KOPT-K1 (cell line): ENCODE measurements around the gene DIAPH2.

Experiments used
- H3K27ac ChIP-seq: fragments of 200-600 bp; sonication (generic); 2 replicates; pipeline ENCODE4 v1.5.1; 2016; ENCODE audit warnings: antibody characterized with exemption, mild to moderate bottlenecking, low read depth, low read length; ENCODE audit not compliant: poor library complexity, severe bottlenecking
- H3K36me3 ChIP-seq: fragments of 200-600 bp; sonication (generic); 2 replicates; pipeline ENCODE4 v1.5.1; 2017; ENCODE audit warnings: antibody characterized with exemption, mild to moderate bottlenecking, low read length, moderate library complexity; ENCODE audit not compliant: insufficient read depth
- H3K9me3 ChIP-seq: fragments of 200-600 bp; sonication (generic); 2 replicates; pipeline ENCODE4 v1.5.1; 2017; ENCODE audit warnings: antibody characterized with exemption, low read length, mild to moderate bottlenecking; ENCODE audit not compliant: insufficient read depth, poor library complexity, severe bottlenecking

The DIAPH2 gene

DNA sequence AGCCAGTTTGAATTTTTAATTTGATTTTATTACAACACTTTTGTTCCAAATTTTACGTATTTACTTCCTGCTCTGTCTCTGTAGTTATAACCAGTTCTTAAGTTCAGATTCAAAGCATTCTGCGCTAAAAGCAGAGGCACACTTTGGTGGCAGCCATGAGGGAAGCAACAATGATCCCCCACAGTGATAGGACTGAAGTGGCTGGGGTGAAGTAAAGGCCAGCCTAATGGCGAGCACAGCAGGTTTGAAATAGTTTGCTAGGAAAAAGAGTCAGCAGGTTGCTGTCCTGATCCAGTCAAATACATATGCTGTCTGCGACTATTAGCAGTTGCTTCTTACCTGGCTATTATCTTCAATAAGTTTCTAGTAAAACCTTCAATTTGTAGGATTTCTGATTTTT lies 375.4 kb downstream of the DIAPH2 start:
- Histone ChIP-seq H3K27ac (no peak overlapping the region), H3K9me3 (no peaks in the 10 kb centered on the region), H3K36me3 (no peaks in the 10 kb centered on the region)

DNA sequence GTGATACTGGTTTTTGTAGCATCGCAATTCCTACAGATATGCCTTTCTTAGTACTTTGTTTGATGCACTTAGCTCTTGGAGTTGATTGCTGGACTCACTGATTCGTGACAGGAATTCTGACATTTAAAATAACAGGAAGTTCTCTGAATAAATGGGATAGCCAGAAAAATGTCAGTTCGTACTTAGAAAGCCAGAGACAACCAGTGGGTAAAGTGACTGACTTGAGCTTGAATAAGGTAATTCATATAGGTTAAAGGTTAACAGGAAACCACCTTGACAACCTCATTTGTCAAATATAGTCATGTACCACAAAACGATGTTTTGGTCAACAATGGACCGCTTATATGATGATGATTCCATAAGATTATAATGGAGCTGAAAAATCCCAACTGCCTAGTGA lies 380.4 kb downstream of the DIAPH2 start:
- Histone ChIP-seq H3K27ac (no peak overlapping the region), H3K36me3 (no peaks in the 10 kb centered on the region), H3K9me3 (no peaks in the 10 kb centered on the region)

DNA sequence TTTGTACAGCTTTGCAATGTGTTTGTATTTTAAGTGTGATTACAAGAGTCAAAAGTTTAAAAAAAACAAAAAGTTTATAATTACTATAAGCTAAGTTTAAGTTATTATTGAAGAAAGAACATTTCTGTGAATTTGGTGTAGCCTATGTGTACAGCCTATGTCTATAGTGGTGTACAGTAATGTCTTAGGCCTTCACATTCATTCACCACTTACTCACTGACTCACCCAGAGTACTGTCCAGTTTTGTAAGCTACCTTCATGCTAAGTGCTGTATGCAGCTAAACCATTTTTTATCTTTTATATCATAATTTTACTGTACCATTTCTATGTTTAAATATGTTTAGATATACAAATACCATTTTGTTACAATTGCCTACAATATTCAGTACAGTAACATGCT lies 381.3 kb downstream of the DIAPH2 start:
- no peak overlapping the region for H3K27ac ChIP-seq
- H3K36me3 ChIP-seq = no peaks in the 10 kb centered on the region
- no peaks in the 10 kb centered on the region for H3K9me3 ChIP-seq

DNA sequence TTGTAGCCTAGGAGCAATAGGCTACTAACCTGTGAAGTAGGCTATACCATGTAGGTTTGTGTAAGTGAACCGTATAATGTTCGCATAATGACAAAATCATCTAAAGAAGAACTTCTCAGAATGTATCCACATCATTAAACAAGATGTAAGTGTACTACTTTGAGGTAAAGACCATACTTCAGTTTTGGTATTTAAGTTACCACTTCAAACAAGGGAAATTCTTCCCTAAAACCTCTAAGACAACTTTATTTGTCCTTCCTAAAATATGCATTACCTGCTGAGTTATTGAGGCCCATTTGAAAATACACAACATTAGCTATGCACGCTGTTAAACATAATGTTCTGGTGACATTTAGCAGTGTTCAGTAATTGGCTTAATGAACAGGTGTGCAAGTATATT lies 381.7 kb downstream of the DIAPH2 start:
- Histone ChIP-seq H3K27ac (no peak overlapping the region), H3K9me3 (no peaks in the 10 kb centered on the region), H3K36me3 (no peaks in the 10 kb centered on the region)

DNA sequence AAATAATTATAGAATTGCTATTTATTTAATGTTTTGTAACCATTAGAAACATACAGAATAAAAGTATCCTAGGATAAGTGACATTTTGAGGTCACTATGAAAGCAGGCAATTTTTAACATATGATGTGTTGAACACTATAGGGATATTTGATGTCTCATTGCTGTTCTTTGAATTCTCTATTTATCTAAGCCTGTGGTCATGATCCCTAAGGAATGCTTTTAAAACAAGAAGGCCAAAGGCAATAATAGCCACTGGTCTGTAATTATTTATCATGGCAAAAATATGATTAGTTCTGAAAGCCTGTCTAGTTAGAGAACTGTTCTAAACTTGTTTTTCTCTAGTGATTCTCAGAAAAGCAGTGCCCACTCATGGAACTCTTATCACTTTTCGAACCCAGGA lies 385.7 kb downstream of the DIAPH2 start:
- Histone ChIP-seq H3K9me3 (no peaks in the 10 kb centered on the region), H3K36me3 (no peaks in the 10 kb centered on the region), H3K27ac (no peak overlapping the region)

DNA sequence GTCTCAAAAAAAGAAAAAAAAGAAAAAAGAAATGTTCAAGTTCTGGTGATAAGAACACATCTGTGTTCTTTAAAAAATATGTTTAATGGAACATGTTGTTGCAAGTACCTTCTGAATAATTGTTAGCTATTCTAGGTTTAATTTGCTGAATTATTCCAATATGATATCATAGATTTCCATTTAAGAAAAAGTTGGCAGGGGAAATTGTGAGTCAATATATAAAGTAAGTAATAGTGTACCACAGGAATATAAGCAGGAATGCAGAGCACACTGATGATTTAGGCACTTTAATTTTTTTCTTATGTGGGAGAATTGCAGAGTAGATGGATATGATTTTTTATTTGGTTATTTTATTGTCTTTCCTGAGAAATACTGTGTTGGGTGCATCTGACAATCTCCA lies 389.8 kb downstream of the DIAPH2 start:
- Histone ChIP-seq H3K9me3 (no peaks in the 10 kb centered on the region), H3K36me3 (no peaks in the 10 kb centered on the region), H3K27ac (no peak overlapping the region)

DNA sequence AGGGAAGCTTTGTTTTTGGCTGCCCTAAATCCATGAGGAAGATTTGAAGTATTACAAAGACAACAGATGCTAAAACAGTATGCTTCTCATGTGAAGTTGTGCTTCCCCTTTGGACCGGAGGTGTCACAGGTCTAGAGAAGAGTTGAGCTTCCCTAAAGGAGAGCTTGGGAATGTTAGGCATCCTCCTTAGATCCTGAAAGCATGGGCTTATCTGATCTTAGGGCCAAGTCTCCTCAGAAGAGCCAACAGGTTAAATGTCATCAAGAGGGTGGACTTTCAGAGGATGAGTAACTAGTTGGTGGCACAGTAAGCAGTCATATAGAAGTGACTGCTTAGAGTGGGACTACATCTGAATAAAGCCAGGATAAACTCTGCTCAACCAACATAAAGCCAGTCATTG lies 404.5 kb downstream of the DIAPH2 start:
- no peaks in the 10 kb centered on the region for H3K9me3 ChIP-seq
- no peak overlapping the region for H3K27ac ChIP-seq
- no peaks in the 10 kb centered on the region for H3K36me3 ChIP-seq

DNA sequence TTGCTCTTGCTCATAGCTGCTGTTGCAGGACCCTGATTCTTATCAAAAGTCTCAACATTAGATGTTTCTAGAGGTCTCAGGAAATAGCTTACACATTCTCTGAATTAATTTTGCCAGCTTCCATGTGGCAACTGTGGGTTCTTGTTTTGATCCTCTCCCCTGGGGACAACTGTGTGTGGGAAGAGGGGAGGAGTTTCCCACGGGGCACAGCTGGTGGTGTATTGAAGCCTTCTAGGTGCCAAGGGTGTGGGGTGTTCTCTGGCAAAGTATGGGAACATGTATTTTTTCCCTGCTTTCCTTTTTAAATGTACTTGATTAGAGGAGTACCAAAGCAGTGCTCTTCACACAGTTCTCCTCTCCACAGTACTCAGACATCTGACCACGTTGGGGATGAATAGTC lies 411.7 kb downstream of the DIAPH2 start:
- no peaks in the 10 kb centered on the region for H3K9me3 ChIP-seq
- H3K27ac ChIP-seq = no peak overlapping the region

DNA sequence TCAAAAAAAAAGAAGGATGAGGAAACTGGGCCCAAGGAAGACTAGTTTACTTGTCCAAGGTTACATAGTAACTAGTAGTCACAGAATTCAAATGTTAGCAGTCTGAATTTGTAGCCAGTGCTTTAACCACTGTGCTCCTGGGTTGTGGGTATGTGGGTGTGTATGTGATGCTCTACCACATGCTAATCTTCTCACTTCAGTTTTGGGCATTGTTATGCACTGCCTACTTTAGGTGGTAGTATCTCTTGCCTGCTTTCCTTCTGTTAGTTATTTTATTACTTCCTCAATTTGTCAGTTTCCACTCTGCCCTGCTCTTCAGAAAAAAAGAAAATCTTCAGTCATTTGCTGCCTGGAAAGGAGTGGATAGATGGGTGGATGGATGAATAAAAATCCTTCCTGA lies 418.3 kb downstream of the DIAPH2 start:
- no peaks in the 10 kb centered on the region for H3K9me3 ChIP-seq
- H3K36me3 ChIP-seq = no peaks in the 10 kb centered on the region
- no peak overlapping the region for H3K27ac ChIP-seq

More for the DNA sequence above, 411.7 kb downstream of the DIAPH2 start:
- no peaks in the 10 kb centered on the region for H3K36me3 ChIP-seq

DNA sequence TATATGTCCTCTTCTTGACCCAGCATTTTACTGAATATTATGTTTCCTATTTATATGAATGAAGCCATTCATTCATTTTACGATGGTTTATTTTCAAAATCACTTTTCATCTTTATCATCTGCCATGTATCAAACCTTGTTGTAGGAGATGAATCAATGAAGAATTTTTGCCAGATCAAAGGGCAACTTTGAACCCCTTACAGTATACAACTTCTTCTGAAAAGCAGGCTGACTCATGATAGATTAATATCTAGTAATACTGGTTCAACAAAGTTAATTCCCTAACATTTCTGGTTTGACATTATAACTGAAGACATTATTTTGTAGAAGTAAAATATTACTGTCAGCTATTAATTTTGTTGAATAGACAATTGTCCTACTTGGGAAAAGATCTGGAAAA lies 425.1 kb downstream of the DIAPH2 start:
- Histone ChIP-seq H3K36me3 (no peaks in the 10 kb centered on the region), H3K27ac (no peak overlapping the region), H3K9me3 (no peaks in the 10 kb centered on the region)

DNA sequence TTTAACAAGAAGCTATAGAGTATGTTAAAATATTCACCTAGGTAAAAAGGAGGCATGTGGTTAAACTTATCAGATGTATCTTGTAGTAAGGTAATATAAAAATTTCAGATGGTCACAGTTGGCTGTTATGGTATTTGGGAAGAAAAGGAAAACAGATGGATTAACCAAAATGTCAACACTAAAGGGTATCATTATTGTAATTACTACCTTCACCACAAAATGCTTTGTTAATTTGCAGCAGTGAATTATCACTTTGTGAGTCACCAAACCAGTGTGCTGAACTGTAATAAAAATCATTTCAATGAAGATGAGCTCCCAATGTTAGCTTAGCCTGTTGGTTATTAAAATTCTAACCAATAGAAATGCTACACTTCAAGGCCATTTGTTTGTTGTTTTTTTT lies 432.9 kb downstream of the DIAPH2 start:
- Histone ChIP-seq H3K9me3 (no peaks in the 10 kb centered on the region), H3K36me3 (no peaks in the 10 kb centered on the region), H3K27ac (no peak overlapping the region)

DNA sequence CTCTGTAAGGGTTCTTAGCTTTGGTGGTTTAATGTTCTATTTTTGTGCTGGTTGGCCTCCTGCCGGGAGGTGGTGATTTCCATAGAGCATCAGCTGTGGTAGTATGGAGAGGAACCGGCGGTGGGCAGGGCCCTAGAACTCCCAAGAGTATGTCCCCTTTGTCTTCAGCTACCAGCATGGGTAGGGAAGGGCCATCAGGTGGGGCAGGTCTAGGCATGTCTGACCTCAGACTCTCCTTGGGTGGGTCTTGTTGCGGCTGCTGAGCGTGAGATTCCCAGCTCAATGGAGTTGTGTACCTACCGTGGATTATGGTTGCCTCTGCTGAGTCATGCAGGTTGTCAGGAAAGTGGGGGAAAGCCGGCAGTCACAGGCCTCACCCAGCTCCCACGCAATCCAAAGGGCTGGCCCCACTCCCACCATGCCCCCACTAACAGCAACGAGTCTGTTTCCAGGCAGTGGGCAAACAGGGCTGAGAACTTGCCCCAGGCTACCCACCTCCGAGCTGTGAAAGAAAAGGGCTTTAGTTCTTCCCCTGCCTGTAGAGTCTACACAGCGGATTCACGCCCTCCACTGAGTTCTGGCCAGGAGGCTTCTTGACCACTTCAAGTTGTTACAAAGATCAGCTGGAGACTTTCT lies 434.9 kb downstream of the DIAPH2 start:
- H3K36me3 ChIP-seq = no peaks in the 10 kb centered on the region
- H3K9me3 ChIP-seq = no peaks in the 10 kb centered on the region
- H3K27ac ChIP-seq = no peak overlapping the region

DNA sequence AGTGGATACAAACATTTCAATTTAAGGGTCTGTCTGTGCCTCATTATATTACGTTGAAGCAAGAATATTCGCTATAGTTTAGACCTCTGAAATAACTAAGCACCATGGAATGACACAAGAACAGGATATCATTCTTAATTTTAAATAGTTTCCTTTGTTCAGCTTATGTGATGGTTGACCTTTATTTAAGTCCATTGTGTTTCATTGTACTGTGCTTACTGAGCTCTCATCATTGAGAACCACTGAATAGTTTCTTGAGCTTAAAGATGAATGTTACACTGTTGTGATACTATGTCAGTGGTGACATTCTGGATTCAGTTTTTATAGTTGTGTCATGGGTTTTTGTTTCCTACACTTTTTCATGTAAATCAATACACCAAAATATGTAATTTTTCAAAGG lies 438.4 kb downstream of the DIAPH2 start:
- Histone ChIP-seq H3K36me3 (no peaks in the 10 kb centered on the region), H3K27ac (no peak overlapping the region), H3K9me3 (no peaks in the 10 kb centered on the region)

DNA sequence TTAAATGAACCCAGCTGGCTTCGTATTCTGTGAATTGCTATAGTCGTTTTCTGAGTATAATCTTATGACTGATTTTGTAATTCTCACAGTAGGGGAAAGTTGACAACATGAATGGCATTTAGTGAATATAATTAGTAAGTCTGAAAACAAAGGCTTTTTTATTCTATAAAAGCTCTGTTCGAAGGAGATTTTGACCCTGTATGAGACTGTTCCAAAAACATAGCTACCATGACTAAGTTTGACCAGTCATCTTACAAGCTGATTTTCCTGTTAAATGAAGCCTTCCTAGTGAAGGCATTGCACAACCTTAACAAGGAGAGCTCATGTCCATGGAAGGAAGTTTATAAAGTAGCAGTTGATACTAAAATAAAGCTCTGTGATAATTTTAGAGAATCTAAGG lies 441.4 kb downstream of the DIAPH2 start:
- Histone ChIP-seq H3K27ac (no peak overlapping the region), H3K36me3 (no peaks in the 10 kb centered on the region), H3K9me3 (no peaks in the 10 kb centered on the region)

DNA sequence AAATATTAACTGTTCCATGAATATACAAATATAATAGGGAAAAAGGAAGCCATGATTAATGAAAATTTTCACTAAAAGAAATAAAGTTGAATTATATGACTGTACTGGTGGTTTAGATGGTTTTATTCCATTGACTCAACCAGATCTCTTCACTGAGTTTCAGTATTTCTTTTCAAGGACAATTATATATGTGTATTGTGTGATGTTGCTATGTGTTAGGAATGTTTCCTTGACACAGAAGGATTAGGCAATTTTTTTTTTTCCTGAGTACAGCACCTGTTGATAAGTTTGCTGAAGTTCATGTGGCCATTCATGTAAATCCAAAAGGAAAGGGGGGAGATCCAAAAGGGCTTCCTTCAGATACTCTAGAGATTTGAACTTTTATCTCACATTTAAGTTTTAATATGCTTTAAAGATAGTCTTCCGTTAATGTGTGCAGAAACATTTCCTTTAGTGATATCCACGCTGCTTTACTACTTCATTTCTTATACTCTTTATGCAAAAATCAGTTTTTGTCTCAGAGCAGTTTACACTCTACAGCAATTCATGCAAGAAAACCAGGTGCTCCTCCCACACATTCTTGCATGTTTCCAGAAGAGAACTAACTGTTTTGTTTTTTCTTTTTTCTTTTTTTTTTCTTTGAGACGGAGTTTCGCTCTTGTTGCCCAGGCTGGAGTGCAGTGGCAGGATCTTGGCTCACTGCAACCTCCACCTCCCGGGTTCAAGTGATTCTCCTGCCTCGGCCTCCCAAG lies 448.2 kb downstream of the DIAPH2 start:
- Histone ChIP-seq H3K36me3 (no peaks in the 10 kb centered on the region), H3K9me3 (no peaks in the 10 kb centered on the region), H3K27ac (no peak overlapping the region)

DNA sequence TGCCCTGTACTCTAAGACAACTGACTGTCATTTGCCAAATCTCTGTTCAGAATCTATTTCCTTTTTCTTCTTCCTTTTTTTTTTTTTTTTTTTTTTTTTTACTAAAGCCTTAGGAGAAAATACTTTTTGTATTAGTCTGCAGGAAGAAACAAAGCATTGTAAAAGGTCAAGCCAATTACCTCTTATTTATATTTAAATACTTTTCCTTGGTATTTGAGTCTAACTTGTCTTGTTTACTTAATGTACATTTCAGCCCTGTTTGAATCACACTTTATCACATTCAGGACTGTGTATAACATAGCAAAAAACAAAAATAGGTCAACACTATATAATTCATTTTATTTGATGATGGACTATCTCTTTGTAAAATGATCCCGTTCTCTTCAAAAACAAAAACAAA lies 461.3 kb downstream of the DIAPH2 start:
- H3K9me3 ChIP-seq = no peaks in the 10 kb centered on the region
- H3K27ac ChIP-seq = no peak overlapping the region
- H3K36me3 ChIP-seq = no peaks in the 10 kb centered on the region
